Measurements from ENCODE around the gene UTP3. TPM values are rescaled to one million over a fixed set of nuclear protein-coding genes. Genes with fewer than 3 reads are reported as not detected.

The UTP3 gene
- total RNA-seq, 6 donors from 2014 or later, result 18.9 to 33.4 (median 27.9) TPM

GRCh38 chr4:70667740-70668535 lies 20.4 kb upstream of the UTP3 start:
- Histone ChIP-seq H3K27me3 (no peaks in the 10 kb centered on the region), H3K4me1 (no peaks in the 10 kb centered on the region), H3K36me3 (no peaks in the 10 kb centered on the region), H3K27ac (peak overlapping the region in 1 of 4 donors; percentile 61), H3K9me3 (no peaks in the 10 kb centered on the region), H3K4me3 (no peak overlapping the region)
- 41% methylated on average over 3 of the region's 3 CpGs for WGBS, 2 donors
- ATAC-seq (ENCODE audit: low FRiP score in 2 of 2) (peak in 1 of 2 donors; percentile 59), DNase-seq (no peak)
- TF ChIP-seq POLR2A (IDR thresholded peaks at IDR 0.05) (no peak), EP300 (IDR thresholded peaks at IDR 0.05) (no peak), POLR2AphosphoS5 (IDR thresholded peaks at IDR 0.05) (no peak), CTCF (IDR thresholded peaks at IDR 0.05) (no peak)

- Histone ChIP-seq H3K36me3 (no peaks in the 10 kb centered on the region), H3K27ac (no peak overlapping the region), H3K4me3 (no peak overlapping the region), H3K9me3 (no peaks in the 10 kb centered on the region), H3K4me1 (no peaks in the 10 kb centered on the region), H3K27me3 (no peaks in the 10 kb centered on the region)
- no peak for TF ChIP-seq CTCF (IDR thresholded peaks at IDR 0.05)
- DNase-seq (no peak), ATAC-seq (ENCODE audit: low FRiP score in 2 of 2) (no peak)
- 77 to 84% methylated on average over 5 of the region's 5 CpGs for WGBS, 2 donors
Measured at GRCh38 chr4:70670332-70671014, 17.9 kb upstream of the UTP3 start.

GRCh38 chr4:70671091-70671490 lies 17.2 kb upstream of the UTP3 start:
- TF ChIP-seq EP300 (IDR thresholded peaks at IDR 0.05), result no peak
- no peak for TF ChIP-seq POLR2A (IDR thresholded peaks at IDR 0.05)
- TF ChIP-seq CTCF (IDR thresholded peaks at IDR 0.05), result no peak
- TF ChIP-seq POLR2AphosphoS5 (IDR thresholded peaks at IDR 0.05), result no peak
- Histone ChIP-seq H3K36me3 (no peaks in the 10 kb centered on the region), H3K9me3 (no peaks in the 10 kb centered on the region), H3K4me1 (no peaks in the 10 kb centered on the region), H3K27ac (no peak overlapping the region), H3K4me3 (no peak overlapping the region), H3K27me3 (no peaks in the 10 kb centered on the region)
- DNase-seq, result no peak
- ATAC-seq (ENCODE audit: low FRiP score in 2 of 2), result no peak
- 32 to 33% methylated on average over 2 of the region's 2 CpGs for WGBS, 2 donors

GRCh38 chr4:70674191-70674590 lies 14.1 kb upstream of the UTP3 start:
- no peak overlapping the region for H3K27ac ChIP-seq
- ATAC-seq (ENCODE audit: low FRiP score in 2 of 2) (no peak), DNase-seq (no peak)
- TF ChIP-seq CTCF (IDR thresholded peaks at IDR 0.05), result no peak
- no peak for TF ChIP-seq EP300 (IDR thresholded peaks at IDR 0.05)
- TF ChIP-seq POLR2A (IDR thresholded peaks at IDR 0.05), result no peak
- no peak for TF ChIP-seq POLR2AphosphoS5 (IDR thresholded peaks at IDR 0.05)
- H3K4me1 ChIP-seq, result no peaks in the 10 kb centered on the region
- H3K4me3 ChIP-seq, result no peak overlapping the region
- no peaks in the 10 kb centered on the region for H3K9me3 ChIP-seq
- no peaks in the 10 kb centered on the region for H3K27me3 ChIP-seq
- no peaks in the 10 kb centered on the region for H3K36me3 ChIP-seq

Data from upper lobe of left lung (tissue), 6 donors.